Lower leg skin (tissue), 4 donors: ENCODE results near the gene GLB1L2. TPM values are rescaled to one million over a fixed set of nuclear protein-coding genes. Genes with fewer than 3 reads are reported as not detected.

Source experiments
- DNase-seq, 2 donors: peaks; one replicate each; pipeline ENCODE4 v3.0.0-alpha.2; 2019; ENCODE audit warnings: low spot score in 2 of 2
- H3K4me3 ChIP-seq: fragments of 200-600 bp; sonication (generic); 2 replicates; pipeline ENCODE4 v1.5.1; 2017; ENCODE audit warnings: mild to moderate bottlenecking, low read depth; ENCODE audit not compliant: poor library complexity, severe bottlenecking
- POLR2A ChIP-seq, 2 donors: fragments of 450-650 bp; IDR thresholded peaks; one replicate each; pipeline ENCODE4 v1.6.1; 2016 to 2017; ENCODE audit warnings: antibody characterized with exemption in 2 of 2, mild to moderate bottlenecking in 1 of 2, moderate library complexity in 1 of 2
- WGBS, 2 donors: methylation state at CpG; one replicate each; pipeline ENCODE4 v1.1.5; 2018; 5-methylcytosine and 5-hydroxymethylcytosine counted together
- intact Hi-C: fragments of 100-400 bp; cut with DNase I; formaldehyde crosslinking; loops from one replicate; pipeline ENCODE4 v1.15.0; 2023; ENCODE audit warnings: low total_unique reads
- total RNA-seq, 4 donors: library from RNA; depleted of rRNA; stranded (reverse); fragments of >200 nt; gene quantifications; one replicate each; pipeline ENCODE4 v1.1.0, GENCODE V29; 2016
- TF ChIP-seq, protein P1 (sequence below), 3 donors: fragments of 450-650 bp; IDR thresholded peaks; one replicate each; pipeline ENCODE4 v1.5.1; 2016; ENCODE audit warnings: antibody characterized with exemption in 3 of 3, mild to moderate bottlenecking in 3 of 3, moderate library complexity in 2 of 3

GLB1L2 gene
- total RNA-seq, 4 donors from 2014 or later, result 9.1 to 21.6 (median 15.1) TPM

DNA sequence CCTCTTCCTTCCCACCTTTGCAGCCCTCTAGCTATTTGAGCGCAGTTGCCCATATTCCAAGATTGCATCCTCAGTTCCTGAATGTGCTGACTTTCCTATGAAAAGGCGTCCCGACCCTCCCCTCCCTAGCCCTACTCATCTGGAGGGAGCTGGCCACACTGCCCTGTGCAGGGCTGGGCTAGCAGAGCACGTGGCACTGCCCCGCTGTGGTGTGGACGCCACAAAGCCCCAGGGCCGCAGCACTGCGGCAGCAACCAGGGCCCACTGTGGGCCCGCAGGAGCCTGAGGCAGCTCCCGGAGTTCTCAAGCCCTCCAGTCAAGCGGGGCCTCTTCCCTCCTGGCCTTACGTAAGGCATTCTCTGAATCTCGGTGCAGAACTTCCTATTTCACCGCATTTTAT, 52.6 kb downstream of the GLB1L2 start:
- no peak overlapping the region for H3K4me3 ChIP-seq
- TF ChIP-seq, protein P1, sequence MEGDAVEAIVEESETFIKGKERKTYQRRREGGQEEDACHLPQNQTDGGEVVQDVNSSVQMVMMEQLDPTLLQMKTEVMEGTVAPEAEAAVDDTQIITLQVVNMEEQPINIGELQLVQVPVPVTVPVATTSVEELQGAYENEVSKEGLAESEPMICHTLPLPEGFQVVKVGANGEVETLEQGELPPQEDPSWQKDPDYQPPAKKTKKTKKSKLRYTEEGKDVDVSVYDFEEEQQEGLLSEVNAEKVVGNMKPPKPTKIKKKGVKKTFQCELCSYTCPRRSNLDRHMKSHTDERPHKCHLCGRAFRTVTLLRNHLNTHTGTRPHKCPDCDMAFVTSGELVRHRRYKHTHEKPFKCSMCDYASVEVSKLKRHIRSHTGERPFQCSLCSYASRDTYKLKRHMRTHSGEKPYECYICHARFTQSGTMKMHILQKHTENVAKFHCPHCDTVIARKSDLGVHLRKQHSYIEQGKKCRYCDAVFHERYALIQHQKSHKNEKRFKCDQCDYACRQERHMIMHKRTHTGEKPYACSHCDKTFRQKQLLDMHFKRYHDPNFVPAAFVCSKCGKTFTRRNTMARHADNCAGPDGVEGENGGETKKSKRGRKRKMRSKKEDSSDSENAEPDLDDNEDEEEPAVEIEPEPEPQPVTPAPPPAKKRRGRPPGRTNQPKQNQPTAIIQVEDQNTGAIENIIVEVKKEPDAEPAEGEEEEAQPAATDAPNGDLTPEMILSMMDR (IDR thresholded peaks at IDR 0.05), result no peak
- TF ChIP-seq POLR2A (IDR thresholded peaks at IDR 0.05), result no peak
- WGBS, 2 donors, result 86 to 90% methylated on average over 14 of the region's 14 CpGs
- intact Hi-C loops, result no loop called here
- no peak for DNase-seq

GRCh38 chr11:134385171-134385570, 53.4 kb downstream of the GLB1L2 start:
- WGBS, 2 donors, result 85 to 92% methylated on average over 15 of the region's 15 CpGs
- DNase-seq, result no peak
- TF ChIP-seq, protein P1 (IDR thresholded peaks at IDR 0.05), result no peak
- no peak overlapping the region for H3K4me3 ChIP-seq
- intact Hi-C loops, result no loop called here

DNA sequence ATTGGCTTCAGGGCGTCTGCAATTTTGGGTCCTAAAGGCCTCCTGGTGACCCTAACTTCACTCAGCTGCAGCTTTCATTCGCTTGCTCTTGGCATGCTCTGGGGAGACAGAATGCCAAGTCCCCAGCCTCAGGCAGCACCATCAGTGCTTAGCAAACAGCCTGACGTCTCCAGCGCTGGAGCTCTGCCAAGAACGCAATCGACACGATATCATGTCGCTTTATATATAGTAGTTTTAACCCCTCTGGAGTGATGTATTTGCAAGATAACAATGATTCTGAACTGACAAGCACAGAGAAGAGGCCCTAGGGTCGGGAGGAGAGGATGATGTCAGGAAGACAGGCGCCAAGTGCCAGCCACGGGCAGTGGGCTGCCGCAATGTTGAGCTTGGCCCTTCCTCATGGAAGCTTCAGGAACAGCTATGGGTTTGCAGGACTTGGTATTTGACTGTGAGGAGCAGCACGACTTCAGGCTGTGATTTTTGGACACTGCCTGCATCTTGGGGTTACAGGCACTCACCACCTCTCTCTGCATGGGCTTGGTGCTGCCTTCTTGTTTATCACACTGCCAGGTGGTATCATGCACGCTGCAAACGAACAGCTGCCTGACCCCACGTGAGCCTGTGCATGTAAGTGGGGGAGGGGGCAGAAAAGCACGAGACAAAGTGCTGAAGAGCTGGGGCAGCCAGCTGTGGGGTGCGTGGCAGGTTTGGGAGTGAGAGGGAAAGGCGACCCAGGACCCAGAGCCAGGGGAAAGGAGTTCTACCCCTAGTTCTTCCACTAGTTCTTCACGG, 54.2 kb downstream of the GLB1L2 start:
- TF ChIP-seq, protein P1 (IDR thresholded peaks at IDR 0.05), result no peak
- no peak for TF ChIP-seq POLR2A (IDR thresholded peaks at IDR 0.05)
- intact Hi-C loops, result no loop called here
- no peak overlapping the region for H3K4me3 ChIP-seq
- WGBS, 2 donors, result 28 to 32% methylated on average over 20 of the region's 20 CpGs
- no peak for DNase-seq

GRCh38 chr11:134386945-134387344, 55.2 kb downstream of the GLB1L2 start:
- TF ChIP-seq, protein P1 (IDR thresholded peaks at IDR 0.05), result no peak
- no peak for TF ChIP-seq POLR2A (IDR thresholded peaks at IDR 0.05)
- WGBS, 2 donors, result 32 to 44% methylated on average over 6 of the region's 6 CpGs
- intact Hi-C loops, result no loop called here
- DNase-seq, result no peak
- no peak overlapping the region for H3K4me3 ChIP-seq

DNA sequence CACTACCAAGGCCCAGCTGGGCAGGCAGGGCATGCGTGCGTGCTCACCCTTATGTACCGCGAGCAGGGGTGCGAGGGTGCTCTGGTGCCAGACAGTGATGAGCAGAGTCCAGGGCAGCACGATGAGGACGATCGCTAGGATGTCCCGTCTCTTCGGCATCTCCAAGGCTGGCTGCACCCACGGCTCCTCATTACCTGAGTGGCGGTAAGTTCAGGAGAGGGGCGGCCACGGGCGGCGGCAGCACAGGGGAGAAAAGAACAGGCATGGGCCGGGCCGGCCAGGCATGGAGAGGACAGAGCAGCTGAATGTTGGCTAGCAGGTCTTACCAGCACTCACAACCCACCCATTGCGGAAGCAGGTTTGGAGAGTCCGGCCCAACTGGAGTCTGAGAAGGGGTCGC, 55.7 kb downstream of the GLB1L2 start:
- no peak for TF ChIP-seq POLR2A (IDR thresholded peaks at IDR 0.05)
- TF ChIP-seq, protein P1 (IDR thresholded peaks at IDR 0.05), result no peak
- DNase-seq, result no peak
- H3K4me3 ChIP-seq, result no peak overlapping the region
- WGBS, 2 donors, result 89 to 93% methylated on average over 21 of the region's 21 CpGs
- intact Hi-C loops, result no loop called here

DNA sequence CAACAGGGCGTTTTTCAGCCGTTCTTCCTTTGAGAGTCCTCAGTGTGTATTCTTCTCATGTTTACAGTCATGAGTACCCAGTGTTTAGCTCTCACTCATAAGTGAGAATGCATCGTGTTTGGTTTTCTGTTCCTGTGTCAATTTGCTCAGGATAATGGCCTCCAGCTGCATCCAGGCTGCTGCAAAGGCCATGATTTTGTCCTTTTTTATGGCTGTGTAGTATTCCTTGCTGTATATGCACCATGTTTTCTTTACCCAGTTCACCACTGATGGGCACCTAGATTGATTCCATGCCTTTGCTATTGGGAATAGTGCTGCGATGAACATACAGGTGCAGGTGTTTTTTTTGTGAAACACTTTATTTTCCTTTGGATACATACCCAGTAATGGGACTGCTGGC, 56.8 kb downstream of the GLB1L2 start:
- TF ChIP-seq POLR2A (IDR thresholded peaks at IDR 0.05), result no peak
- TF ChIP-seq, protein P1 (IDR thresholded peaks at IDR 0.05), result no peak
- 80 to 87% methylated on average over 4 of the region's 4 CpGs for WGBS, 2 donors
- intact Hi-C loops, result no loop called here

More for the DNA sequence above, 56.8 kb downstream of the GLB1L2 start:
- no peak for DNase-seq
- no peak overlapping the region for H3K4me3 ChIP-seq
